22Rv1 (cell line): Measurements from ENCODE around the gene HPD.

ENCODE experiments used
- ZFX ChIP-seq: fragments of 450-650 bp; IDR thresholded peaks from 2 replicates; pipeline ENCODE4 v1.6.1; 2017; ENCODE audit warnings: antibody characterized with exemption, borderline replicate concordance
- TF ChIP-seq, protein P1 (sequence below): fragments of 450-650 bp; IDR thresholded peaks from 2 replicates; pipeline ENCODE4 v1.5.1; 2017; ENCODE audit warnings: mild to moderate bottlenecking

DNA sequence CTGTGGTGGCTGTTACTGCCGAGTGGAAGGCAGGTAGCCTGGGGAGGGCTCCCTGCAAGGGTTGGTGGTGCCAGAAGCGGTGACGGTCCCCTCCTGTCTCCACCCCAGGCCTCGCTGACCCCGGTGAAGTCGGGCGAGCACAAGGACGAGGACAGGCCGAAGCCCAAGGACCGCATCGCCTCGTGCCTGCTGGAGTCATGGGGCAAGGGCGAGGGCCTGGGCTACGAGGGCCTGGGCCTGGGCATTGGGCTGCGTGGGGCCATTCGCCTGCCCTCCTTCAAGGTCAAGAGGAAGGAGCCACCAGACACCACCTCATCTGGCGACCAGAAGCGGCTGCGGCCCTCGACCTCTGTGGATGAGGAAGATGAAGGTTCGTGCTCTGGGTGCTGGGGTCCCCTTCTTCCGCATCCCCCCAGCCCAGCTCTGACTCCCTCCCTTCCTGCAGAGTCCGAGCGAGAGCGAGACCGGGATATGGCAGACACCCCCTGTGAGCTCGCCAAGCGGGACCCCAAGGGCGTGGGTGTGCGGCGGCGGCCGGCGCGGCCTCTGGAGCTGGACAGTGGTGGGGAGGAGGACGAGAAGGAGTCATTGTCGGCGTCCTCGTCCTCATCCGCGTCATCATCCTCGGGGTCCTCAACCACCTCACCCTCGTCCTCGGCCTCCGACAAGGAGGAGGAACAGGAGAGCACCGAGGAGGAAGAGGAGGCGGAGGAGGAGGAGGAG, 41.6 kb downstream of the HPD start:
- TF ChIP-seq, protein P1, sequence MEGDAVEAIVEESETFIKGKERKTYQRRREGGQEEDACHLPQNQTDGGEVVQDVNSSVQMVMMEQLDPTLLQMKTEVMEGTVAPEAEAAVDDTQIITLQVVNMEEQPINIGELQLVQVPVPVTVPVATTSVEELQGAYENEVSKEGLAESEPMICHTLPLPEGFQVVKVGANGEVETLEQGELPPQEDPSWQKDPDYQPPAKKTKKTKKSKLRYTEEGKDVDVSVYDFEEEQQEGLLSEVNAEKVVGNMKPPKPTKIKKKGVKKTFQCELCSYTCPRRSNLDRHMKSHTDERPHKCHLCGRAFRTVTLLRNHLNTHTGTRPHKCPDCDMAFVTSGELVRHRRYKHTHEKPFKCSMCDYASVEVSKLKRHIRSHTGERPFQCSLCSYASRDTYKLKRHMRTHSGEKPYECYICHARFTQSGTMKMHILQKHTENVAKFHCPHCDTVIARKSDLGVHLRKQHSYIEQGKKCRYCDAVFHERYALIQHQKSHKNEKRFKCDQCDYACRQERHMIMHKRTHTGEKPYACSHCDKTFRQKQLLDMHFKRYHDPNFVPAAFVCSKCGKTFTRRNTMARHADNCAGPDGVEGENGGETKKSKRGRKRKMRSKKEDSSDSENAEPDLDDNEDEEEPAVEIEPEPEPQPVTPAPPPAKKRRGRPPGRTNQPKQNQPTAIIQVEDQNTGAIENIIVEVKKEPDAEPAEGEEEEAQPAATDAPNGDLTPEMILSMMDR = no peak
- TF ChIP-seq ZFX = no peak
